Liver (tissue), 9 donors: ENCODE results near the gene TUBGCP2. TPM values are rescaled to one million over a fixed set of nuclear protein-coding genes. Genes with fewer than 3 reads are reported as not detected.

ENCODE experiments used
- DNase-seq: peaks from one replicate; pipeline ENCODE4 v3.0.0-alpha.2; 2017; ENCODE audit warnings: low spot score
- H3K27ac ChIP-seq, 2 donors: one replicate each; pipeline ENCODE4 v1.7.0; 2013; ENCODE audit warnings: inconsistent platforms in 2 of 2, low read length in 2 of 2, control low read depth in 1 of 2, low read depth in 1 of 2, mild to moderate bottlenecking in 1 of 2
- H3K27me3 ChIP-seq, 4 donors: one replicate each; pipeline versions ENCODE4 v1.6.1 to v1.7.0; 2013; ENCODE audit warnings: low read length in 3 of 4, inconsistent platforms in 1 of 4, mild to moderate bottlenecking in 1 of 4, moderate library complexity in 1 of 4; ENCODE audit not compliant: control insufficient read depth in 4 of 4, insufficient read depth in 4 of 4
- H3K36me3 ChIP-seq, 4 donors: one replicate each; pipeline versions ENCODE4 v1.6.1 to v1.7.0; 2013; ENCODE audit warnings: low read length in 3 of 4, mild to moderate bottlenecking in 3 of 4, low read depth in 1 of 4, moderate library complexity in 1 of 4; ENCODE audit not compliant: control insufficient read depth in 4 of 4, insufficient read depth in 3 of 4
- H3K4me1 ChIP-seq, 4 donors: one replicate each; pipeline versions ENCODE4 v1.6.1 to v1.7.0; 2013; ENCODE audit warnings: low read length in 3 of 4, mild to moderate bottlenecking in 3 of 4, moderate library complexity in 1 of 4; ENCODE audit not compliant: control insufficient read depth in 4 of 4, insufficient read depth in 4 of 4
- H3K4me3 ChIP-seq, 3 donors: one replicate each; pipeline versions ENCODE4 v1.6.1 to v1.7.0; 2013; ENCODE audit warnings: low read length in 3 of 3, control low read depth in 1 of 3, low read depth in 1 of 3, mild to moderate bottlenecking in 1 of 3
- H3K9ac ChIP-seq, 2 donors: one replicate each; pipeline ENCODE4 v1.7.0; 2013; ENCODE audit warnings: low read length in 2 of 2, mild to moderate bottlenecking in 2 of 2, moderate library complexity in 2 of 2, control low read depth in 1 of 2, low read depth in 1 of 2
- H3K9me3 ChIP-seq, 4 donors: one replicate each; pipeline versions ENCODE4 v1.6.1 to v1.7.0; 2013; ENCODE audit warnings: low read length in 3 of 4; ENCODE audit not compliant: control insufficient read depth in 4 of 4
- ATF3 ChIP-seq: IDR thresholded peaks from 2 replicates; pipeline ENCODE4 v1.6.1; 2016; ENCODE audit warnings: antibody characterized with exemption
- FOXA2 ChIP-seq: IDR thresholded peaks from 2 replicates; pipeline ENCODE4 v1.6.1; 2016; ENCODE audit warnings: antibody characterized with exemption
- GABPA ChIP-seq, 2 donors: IDR thresholded peaks in 1 of 2; conservative IDR thresholded peaks in 1 of 2; 2 replicates each; pipeline ENCODE4 v1.6.1; 2016; ENCODE audit warnings: antibody characterized with exemption in 2 of 2, mild to moderate bottlenecking in 1 of 2, moderate library complexity in 1 of 2
- HNF4A ChIP-seq, 2 donors: conservative IDR thresholded peaks; 2 replicates each; pipeline ENCODE4 v1.6.1; 2016; ENCODE audit warnings: antibody characterized with exemption in 2 of 2, mild to moderate bottlenecking in 2 of 2
- HNF4G ChIP-seq: IDR thresholded peaks from 2 replicates; pipeline ENCODE4 v1.6.1; 2016; ENCODE audit warnings: antibody characterized with exemption
- JUND ChIP-seq, 2 donors: IDR thresholded peaks; 2 replicates each; pipeline ENCODE4 v1.6.1; 2016; ENCODE audit warnings: antibody characterized with exemption in 2 of 2
- MAX ChIP-seq: IDR thresholded peaks from 2 replicates; pipeline ENCODE4 v1.6.1; 2016; ENCODE audit warnings: antibody characterized with exemption
- RAD21 ChIP-seq, 2 donors: IDR thresholded peaks; 2 replicates each; pipeline ENCODE4 v1.6.1; 2016; ENCODE audit warnings: antibody characterized with exemption in 2 of 2, mild to moderate bottlenecking in 2 of 2
- REST ChIP-seq: IDR thresholded peaks from 2 replicates; pipeline ENCODE4 v1.6.1; 2016; ENCODE audit warnings: antibody characterized with exemption, mild to moderate bottlenecking
- RXRA ChIP-seq, 2 donors: IDR thresholded peaks; 2 replicates each; pipeline ENCODE4 v1.6.1; 2017 to 2018; ENCODE audit warnings: antibody characterized with exemption in 2 of 2, mild to moderate bottlenecking in 1 of 2
- TAF1 ChIP-seq: conservative IDR thresholded peaks from 2 replicates; pipeline ENCODE4 v1.6.1; 2016; ENCODE audit warnings: antibody characterized with exemption, mild to moderate bottlenecking
- YY1 ChIP-seq: IDR thresholded peaks from 2 replicates; pipeline ENCODE4 v1.6.1; 2016; ENCODE audit warnings: antibody characterized with exemption, mild to moderate bottlenecking
- ZBTB33 ChIP-seq: IDR thresholded peaks from 2 replicates; pipeline ENCODE4 v1.6.1; 2016; ENCODE audit warnings: antibody characterized with exemption
- WGBS: extraction: QIAGEN DNeasy Blood & Tissue Kit; methylation state at CpG from one replicate; pipeline ENCODE4 v1.1.7; 2013; 5-methylcytosine and 5-hydroxymethylcytosine counted together
- polyA plus RNA-seq, 2 donors: library from polyadenylated mRNA; stranded (reverse) in 1 of 2; unstranded in 1 of 2; fragments of 200-250 nt in 1 of 2; fragments of >200 nt in 1 of 2; fragmentation: Nextera tagmentation in 1 of 2; extraction: Ambion mirVana in 1 of 2; gene quantifications; one replicate each; pipeline versions ENCODE4 v1.2.1 to v1.2.3, GENCODE V29; 2013 to 2015
- total RNA-seq, 2 donors: library from RNA; depleted of rRNA; stranded (reverse); fragments of >200 nt; gene quantifications; one replicate each; pipeline ENCODE4 v1.2.3, GENCODE V29; 2014
- TF ChIP-seq, protein P1 (sequence below): fragments of 150-350 bp; IDR thresholded peaks from 2 replicates; pipeline ENCODE4 v1.5.1; 2017; ENCODE audit warnings: improper control_type of control experiment, low read depth, low read length; ENCODE audit not compliant: missing input control
- donor health status: healthy.
- donor health status: healthy.
- donor health status: healthy.
- donor health status: healthy.
- donor health status: healthy.

The TUBGCP2 gene
- total and polyA plus RNA-seq, 4 donors: 18.8 to 32.4 (median 27.6) TPM

- Histone ChIP-seq H3K36me3 (peaks cover 0 to 19% (median 10%) of the 10 kb centered on the region in 4 donors), H3K9me3 (no peaks in the 10 kb centered on the region), H3K4me3 (no peak overlapping the region), H3K27ac (no peak overlapping the region), H3K27me3 (no peaks in the 10 kb centered on the region), H3K9ac (no peak overlapping the region), H3K4me1 (peaks cover 0 to 7% (median 5%) of the 10 kb centered on the region in 4 donors)
- TF ChIP-seq HNF4G (no peak), REST (no peak), MAX (no peak), FOXA2 (no peak), ZBTB33 (no peak), ATF3 (no peak), TAF1 (no peak), YY1 (no peak), RXRA (IDR thresholded peaks at IDR 0.05) (no peak)
- TF ChIP-seq, protein P1, sequence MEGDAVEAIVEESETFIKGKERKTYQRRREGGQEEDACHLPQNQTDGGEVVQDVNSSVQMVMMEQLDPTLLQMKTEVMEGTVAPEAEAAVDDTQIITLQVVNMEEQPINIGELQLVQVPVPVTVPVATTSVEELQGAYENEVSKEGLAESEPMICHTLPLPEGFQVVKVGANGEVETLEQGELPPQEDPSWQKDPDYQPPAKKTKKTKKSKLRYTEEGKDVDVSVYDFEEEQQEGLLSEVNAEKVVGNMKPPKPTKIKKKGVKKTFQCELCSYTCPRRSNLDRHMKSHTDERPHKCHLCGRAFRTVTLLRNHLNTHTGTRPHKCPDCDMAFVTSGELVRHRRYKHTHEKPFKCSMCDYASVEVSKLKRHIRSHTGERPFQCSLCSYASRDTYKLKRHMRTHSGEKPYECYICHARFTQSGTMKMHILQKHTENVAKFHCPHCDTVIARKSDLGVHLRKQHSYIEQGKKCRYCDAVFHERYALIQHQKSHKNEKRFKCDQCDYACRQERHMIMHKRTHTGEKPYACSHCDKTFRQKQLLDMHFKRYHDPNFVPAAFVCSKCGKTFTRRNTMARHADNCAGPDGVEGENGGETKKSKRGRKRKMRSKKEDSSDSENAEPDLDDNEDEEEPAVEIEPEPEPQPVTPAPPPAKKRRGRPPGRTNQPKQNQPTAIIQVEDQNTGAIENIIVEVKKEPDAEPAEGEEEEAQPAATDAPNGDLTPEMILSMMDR: no peak
- no peak for DNase-seq
- WGBS: 91% methylated on average over 5 of the region's 5 CpGs
Measured at GRCh38 chr10:133315847-133316246, 7.2 kb upstream of the TUBGCP2 start.

GRCh38 chr10:133314911-133315310 lies 6.2 kb upstream of the TUBGCP2 start:
- H3K4me1 ChIP-seq: peaks cover 5 to 14% (median 9%) of the 10 kb centered on the region in 4 donors
- H3K27me3 ChIP-seq: no peaks in the 10 kb centered on the region
- no peak overlapping the region for H3K4me3 ChIP-seq
- no peak overlapping the region for H3K27ac ChIP-seq
- no peak overlapping the region for H3K9ac ChIP-seq
- H3K9me3 ChIP-seq: no peaks in the 10 kb centered on the region
- 95% methylated on average over 12 of the region's 12 CpGs for WGBS
- H3K36me3 ChIP-seq: peaks cover 0 to 21% (median 10%) of the 10 kb centered on the region in 4 donors
- DNase-seq: no peak
- TF ChIP-seq, protein P1: no peak
- TF ChIP-seq ATF3: no peak
- no peak for TF ChIP-seq RXRA (IDR thresholded peaks at IDR 0.05)
- TF ChIP-seq ZBTB33: no peak
- no peak for TF ChIP-seq REST
- TF ChIP-seq HNF4G: no peak
- no peak for TF ChIP-seq RAD21 (IDR thresholded peaks at IDR 0.05)
- TF ChIP-seq HNF4A (conservative IDR thresholded peaks at IDR 0.05): no peak
- TF ChIP-seq JUND (IDR thresholded peaks at IDR 0.05): no peak
- no peak for TF ChIP-seq YY1
- TF ChIP-seq GABPA (IDR thresholded peaks at IDR 0.05 in 1 of 2, conservative IDR thresholded peaks at IDR 0.05 in 1 of 2): no peak
